ENCODE data around the gene PARP12. TPM values are rescaled to one million over a fixed set of nuclear protein-coding genes. Genes with fewer than 3 reads are reported as not detected.
A peak's percentile ranks its signal among the peaks of the same experiment; 100 is the strongest.

Gene PARP12
- total RNA-seq, 4 donors from 2014 or later = 22.5 to 89.5 (median 50.7) TPM

DNA sequence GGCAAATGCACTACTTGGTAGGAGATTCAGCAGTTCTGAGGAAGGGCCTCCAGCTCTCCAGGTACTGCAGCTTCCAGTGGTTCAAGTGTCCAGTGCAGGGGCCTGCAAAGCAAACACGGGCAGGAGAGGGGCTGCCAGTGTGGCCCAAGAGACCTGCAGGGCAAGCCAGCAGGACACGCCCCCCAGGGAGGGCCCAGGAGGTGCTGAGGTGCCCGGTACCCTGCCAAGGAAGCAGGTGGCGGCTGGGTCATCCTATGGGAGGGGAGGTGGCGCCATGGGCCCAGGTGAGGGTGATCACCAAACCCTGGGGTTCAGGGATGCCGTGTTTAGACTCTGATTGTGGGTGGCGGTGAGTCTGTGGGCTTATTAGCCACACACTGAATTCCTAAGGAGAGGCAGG is 45.7 kb downstream of the PARP12 start:
- intact Hi-C loops (cut with DNase I; ENCODE audit: low total_unique reads) = no loop called here

DNA sequence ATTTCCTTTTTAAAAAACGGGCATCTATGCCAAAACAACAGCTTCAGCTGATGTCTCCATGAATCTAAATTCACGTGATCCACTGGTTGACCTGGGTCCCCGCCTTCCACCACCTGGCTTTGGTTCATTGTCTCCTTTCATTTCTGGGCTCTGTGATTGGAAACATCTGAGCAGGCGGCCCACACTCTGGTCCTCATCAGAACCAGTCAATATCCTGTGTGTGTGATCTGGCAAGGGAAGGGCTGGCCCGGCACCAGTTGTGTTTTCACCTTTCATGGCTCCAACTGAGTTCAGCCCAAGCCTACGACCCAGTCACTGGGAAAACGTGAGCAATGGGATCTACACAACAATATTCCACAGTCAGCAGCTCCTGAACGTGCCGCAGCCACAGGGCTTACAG is 46.2 kb downstream of the PARP12 start:
- H3K9me3 ChIP-seq = no peaks in the 10 kb centered on the region
- no peak overlapping the region for H3K27ac ChIP-seq
- no peaks in the 10 kb centered on the region for H3K4me1 ChIP-seq
- H3K27me3 ChIP-seq = no peaks in the 10 kb centered on the region
- TF ChIP-seq POLR2A (IDR thresholded peaks at IDR 0.05) = no peak
- TF ChIP-seq, protein P1, sequence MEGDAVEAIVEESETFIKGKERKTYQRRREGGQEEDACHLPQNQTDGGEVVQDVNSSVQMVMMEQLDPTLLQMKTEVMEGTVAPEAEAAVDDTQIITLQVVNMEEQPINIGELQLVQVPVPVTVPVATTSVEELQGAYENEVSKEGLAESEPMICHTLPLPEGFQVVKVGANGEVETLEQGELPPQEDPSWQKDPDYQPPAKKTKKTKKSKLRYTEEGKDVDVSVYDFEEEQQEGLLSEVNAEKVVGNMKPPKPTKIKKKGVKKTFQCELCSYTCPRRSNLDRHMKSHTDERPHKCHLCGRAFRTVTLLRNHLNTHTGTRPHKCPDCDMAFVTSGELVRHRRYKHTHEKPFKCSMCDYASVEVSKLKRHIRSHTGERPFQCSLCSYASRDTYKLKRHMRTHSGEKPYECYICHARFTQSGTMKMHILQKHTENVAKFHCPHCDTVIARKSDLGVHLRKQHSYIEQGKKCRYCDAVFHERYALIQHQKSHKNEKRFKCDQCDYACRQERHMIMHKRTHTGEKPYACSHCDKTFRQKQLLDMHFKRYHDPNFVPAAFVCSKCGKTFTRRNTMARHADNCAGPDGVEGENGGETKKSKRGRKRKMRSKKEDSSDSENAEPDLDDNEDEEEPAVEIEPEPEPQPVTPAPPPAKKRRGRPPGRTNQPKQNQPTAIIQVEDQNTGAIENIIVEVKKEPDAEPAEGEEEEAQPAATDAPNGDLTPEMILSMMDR (IDR thresholded peaks at IDR 0.05) = no peak
- H3K4me3 ChIP-seq = no peak overlapping the region
- no peak for DNase-seq
- no peaks in the 10 kb centered on the region for H3K36me3 ChIP-seq
- intact Hi-C loops (cut with DNase I; ENCODE audit: low total_unique reads) = no loop called here

More for the DNA sequence above, 45.7 kb downstream of the PARP12 start:
- DNase-seq = peak in 1 of 2 donors; percentile 11
- Histone ChIP-seq H3K27ac (no peak overlapping the region), H3K36me3 (no peaks in the 10 kb centered on the region), H3K9me3 (no peaks in the 10 kb centered on the region), H3K27me3 (no peaks in the 10 kb centered on the region), H3K4me3 (no peak overlapping the region), H3K4me1 (no peaks in the 10 kb centered on the region)
- TF ChIP-seq, protein P1 (IDR thresholded peaks at IDR 0.05) = no peak
- no peak for TF ChIP-seq POLR2A (IDR thresholded peaks at IDR 0.05)

DNA sequence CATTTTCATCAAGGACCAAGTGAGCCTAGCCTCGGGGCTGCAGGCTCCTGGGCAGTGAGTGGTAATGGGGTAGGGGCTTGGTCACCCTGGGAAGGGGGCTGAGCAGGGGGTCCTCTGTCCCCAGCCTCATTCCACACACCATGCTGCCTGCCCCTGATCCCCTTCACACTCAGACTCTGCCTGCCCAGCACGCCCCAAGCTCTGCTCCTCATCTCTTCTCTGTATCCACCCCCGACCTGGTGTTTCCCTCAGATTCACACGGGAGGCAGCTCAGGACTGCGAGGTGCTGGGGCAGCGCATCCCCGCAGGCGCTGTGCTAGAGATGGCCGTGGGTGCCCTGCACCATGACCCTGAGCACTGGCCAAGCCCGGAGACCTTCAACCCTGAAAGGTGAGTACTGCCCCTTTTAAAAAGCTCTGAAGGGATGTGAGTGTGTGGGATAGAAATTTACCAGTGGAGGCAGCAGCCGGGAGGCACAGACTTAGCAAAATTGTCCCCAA is 47.2 kb downstream of the PARP12 start:
- Histone ChIP-seq H3K4me3 (no peak overlapping the region), H3K4me1 (no peaks in the 10 kb centered on the region), H3K9me3 (no peaks in the 10 kb centered on the region), H3K27ac (no peak overlapping the region), H3K27me3 (no peaks in the 10 kb centered on the region), H3K36me3 (no peaks in the 10 kb centered on the region)
- DNase-seq = peak in 1 of 2 donors; percentile 10
- TF ChIP-seq POLR2A (IDR thresholded peaks at IDR 0.05) = no peak
- TF ChIP-seq, protein P1 (IDR thresholded peaks at IDR 0.05) = no peak
- intact Hi-C loops (cut with DNase I; ENCODE audit: low total_unique reads) = no loop called here

DNA sequence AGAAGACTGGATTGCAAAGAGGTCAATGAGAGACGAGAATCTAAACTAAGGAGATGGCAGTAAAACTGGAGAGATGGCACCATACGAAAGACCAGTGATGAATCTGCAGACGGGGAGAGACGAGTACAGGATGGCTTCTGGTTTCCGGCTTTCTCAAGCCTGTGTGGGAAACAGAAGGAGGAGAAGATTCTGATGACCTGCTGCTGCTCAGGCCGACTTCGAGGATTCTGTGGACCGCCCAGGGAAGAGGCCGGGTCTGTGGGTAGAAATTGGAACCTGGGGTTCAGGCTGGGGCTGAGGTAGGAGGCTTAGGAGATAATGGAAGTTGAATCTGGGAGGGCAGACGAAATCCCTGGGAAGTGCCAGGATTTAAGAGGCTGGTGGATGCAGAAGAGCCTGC is 48.6 kb downstream of the PARP12 start:
- TF ChIP-seq POLR2A (IDR thresholded peaks at IDR 0.05) = no peak
- TF ChIP-seq, protein P1 (IDR thresholded peaks at IDR 0.05) = no peak
- no peak for DNase-seq
- Histone ChIP-seq H3K27ac (no peak overlapping the region), H3K4me3 (no peak overlapping the region), H3K4me1 (no peaks in the 10 kb centered on the region), H3K27me3 (no peaks in the 10 kb centered on the region), H3K36me3 (no peaks in the 10 kb centered on the region), H3K9me3 (no peaks in the 10 kb centered on the region)
- intact Hi-C loops (cut with DNase I; ENCODE audit: low total_unique reads) = no loop called here

DNA sequence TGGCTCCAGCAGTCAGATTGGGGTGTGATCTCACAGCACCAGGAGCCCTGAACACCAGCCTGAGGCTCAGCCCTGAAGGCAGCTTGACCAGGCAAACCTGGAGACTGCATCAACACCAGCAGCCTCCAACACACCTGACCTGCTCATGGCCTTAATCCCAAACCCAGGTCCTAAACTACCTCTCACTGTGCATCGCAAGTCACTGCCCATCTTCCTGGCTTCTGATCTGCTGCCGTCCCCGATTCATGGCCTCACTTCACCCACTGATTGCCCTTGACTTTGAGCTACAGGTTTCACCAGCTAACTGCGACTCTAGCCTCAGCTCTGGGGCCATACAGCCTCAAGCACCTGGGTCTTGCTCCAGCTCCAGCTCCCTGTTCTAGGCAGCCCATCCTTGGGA is 49.1 kb downstream of the PARP12 start:
- Histone ChIP-seq H3K27ac (no peak overlapping the region), H3K36me3 (no peaks in the 10 kb centered on the region), H3K4me1 (no peaks in the 10 kb centered on the region), H3K4me3 (no peak overlapping the region), H3K27me3 (no peaks in the 10 kb centered on the region), H3K9me3 (no peaks in the 10 kb centered on the region)
- intact Hi-C loops (cut with DNase I; ENCODE audit: low total_unique reads) = no loop called here
- DNase-seq = no peak
- no peak for TF ChIP-seq POLR2A (IDR thresholded peaks at IDR 0.05)
- TF ChIP-seq, protein P1 (IDR thresholded peaks at IDR 0.05) = no peak

Measured in uterus (tissue), 4 donors.